ENCODE measurements around the gene RPS21. TPM values are rescaled to one million over a fixed set of nuclear protein-coding genes. Genes with fewer than 3 reads are reported as not detected.
A peak's percentile ranks its signal among the peaks of the same experiment; 100 is the strongest.

RPS21 gene
- total and polyA plus RNA-seq, 2 of the 13 experiments (the other 11 are each of a cell fraction or from before 2014, with no cell fraction given), result 2,647 to 11,063 TPM

DNA sequence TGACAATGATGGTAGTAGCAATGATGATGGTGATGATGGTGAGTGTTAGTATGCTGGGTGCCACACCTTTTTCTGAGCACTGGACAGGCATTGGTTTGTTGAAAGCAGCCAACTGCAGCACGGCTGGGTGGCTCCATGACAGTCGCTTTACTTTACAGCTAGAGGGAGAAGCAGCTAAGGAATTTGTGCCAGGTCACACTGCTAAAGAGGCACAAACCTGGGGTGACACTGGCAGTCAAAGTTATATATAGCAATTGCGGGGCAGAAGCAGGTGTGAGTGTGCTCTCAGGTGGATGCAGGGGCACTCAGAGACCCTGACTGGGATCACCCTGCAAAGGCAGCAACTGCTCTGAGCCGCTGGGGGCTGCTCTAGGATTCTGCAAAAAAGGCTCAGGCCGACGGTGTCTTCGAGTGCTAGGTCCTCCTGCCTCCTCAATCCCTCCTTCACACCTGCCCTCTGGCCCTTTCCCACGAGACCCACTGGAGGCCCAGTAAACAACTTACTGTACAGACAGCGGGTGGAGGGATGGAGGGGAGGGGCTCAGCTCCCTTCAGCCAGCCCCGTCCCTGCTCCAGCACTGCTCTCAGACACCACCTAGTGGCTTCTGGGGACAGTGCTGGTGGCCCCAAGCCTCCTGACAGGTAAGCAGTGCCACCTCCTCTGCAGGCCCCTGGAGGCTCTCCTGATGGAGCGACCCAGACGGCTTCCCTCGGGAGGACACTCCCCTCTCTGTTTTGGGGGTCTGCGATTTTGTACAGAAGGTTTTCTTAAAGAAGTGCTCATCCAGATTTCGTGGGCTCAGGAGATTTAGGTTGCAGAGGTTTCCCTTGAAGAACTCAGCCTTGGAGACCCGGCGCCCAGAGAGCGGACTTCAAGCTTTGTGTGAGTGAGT lies 4.4 kb upstream of the RPS21 start (continued):
- TF ChIP-seq GATAD2A (CRISPR knock-in tag; IDR thresholded peaks at IDR 0.05) (peak; percentile 86), NFYC (CRISPR knock-in tag; IDR thresholded peaks at IDR 0.05) (peak; percentile 36; the same call in 1 of the 2 replicates), MAFG (CRISPR knock-in tag; IDR thresholded peaks at IDR 0.05) (no peak), KLF11 (CRISPR knock-in tag; IDR thresholded peaks at IDR 0.05) (no peak), TAF15 (IDR thresholded peaks at IDR 0.05; ENCODE audit: low read depth, low read length, poor library complexity, severe bottlenecking) (no peak), BHLHE40 (IDR thresholded peaks at IDR 0.05; ENCODE audit: low read length) (no peak), SATB2 (CRISPR knock-in tag; IDR thresholded peaks at IDR 0.05) (0 out of 2 replicates have a peak, but pooled peaks have one; percentile 74), ZNF350 (CRISPR knock-in tag; IDR thresholded peaks at IDR 0.05; ENCODE audit: borderline replicate concordance, low read depth) (0 out of 2 replicates have a peak, but pooled peaks have one; percentile 65), ZSCAN9 (CRISPR knock-in tag; IDR thresholded peaks at IDR 0.05; ENCODE audit: borderline replicate concordance) (peak; percentile 86), THYN1 (CRISPR knock-in tag; IDR thresholded peaks at IDR 0.05; ENCODE audit: borderline replicate concordance, low read depth) (0 out of 2 replicates have a peak, but pooled peaks have one; percentile 25), FOXC1 (CRISPR knock-in tag; IDR thresholded peaks at IDR 0.05; ENCODE audit: borderline replicate concordance) (peak; percentile 66; the same call in 1 of the 2 replicates), ZBTB1 (CRISPR knock-in tag; IDR thresholded peaks at IDR 0.05; ENCODE audit: borderline replicate concordance) (no peak), EHMT2 (IDR thresholded peaks at IDR 0.05; ENCODE audit: borderline replicate concordance, low read depth, low read length) (no peak), DMAP1 (CRISPR knock-in tag; IDR thresholded peaks at IDR 0.05) (peak; percentile 49; the same call in 1 of the 2 replicates), MEF2D (CRISPR knock-in tag; IDR thresholded peaks at IDR 0.05) (peak; percentile 43; the same call in 1 of the 2 replicates), MTA1 (CRISPR knock-in tag; IDR thresholded peaks at IDR 0.05; ENCODE audit: borderline replicate concordance) (peak; percentile 76; the same call in 1 of the 2 replicates), ZC3H4 (CRISPR knock-in tag; IDR thresholded peaks at IDR 0.05; ENCODE audit: borderline replicate concordance) (0 out of 2 replicates have a peak, but pooled peaks have one; percentile 53), POLR2AphosphoS2 (IDR thresholded peaks at IDR 0.05; ENCODE audit: low read depth, low read length) (no peak), ZBTB20 (CRISPR knock-in tag; IDR thresholded peaks at IDR 0.05; ENCODE audit: borderline replicate concordance, low read depth) (no peak), KAT8 (CRISPR knock-in tag; IDR thresholded peaks at IDR 0.05) (peak; percentile 81), GPN1 (CRISPR knock-in tag; IDR thresholded peaks at IDR 0.05; ENCODE audit: borderline replicate concordance) (no peak; the same call in 1 of the 2 replicates)
- TF ChIP-seq, protein P1, sequence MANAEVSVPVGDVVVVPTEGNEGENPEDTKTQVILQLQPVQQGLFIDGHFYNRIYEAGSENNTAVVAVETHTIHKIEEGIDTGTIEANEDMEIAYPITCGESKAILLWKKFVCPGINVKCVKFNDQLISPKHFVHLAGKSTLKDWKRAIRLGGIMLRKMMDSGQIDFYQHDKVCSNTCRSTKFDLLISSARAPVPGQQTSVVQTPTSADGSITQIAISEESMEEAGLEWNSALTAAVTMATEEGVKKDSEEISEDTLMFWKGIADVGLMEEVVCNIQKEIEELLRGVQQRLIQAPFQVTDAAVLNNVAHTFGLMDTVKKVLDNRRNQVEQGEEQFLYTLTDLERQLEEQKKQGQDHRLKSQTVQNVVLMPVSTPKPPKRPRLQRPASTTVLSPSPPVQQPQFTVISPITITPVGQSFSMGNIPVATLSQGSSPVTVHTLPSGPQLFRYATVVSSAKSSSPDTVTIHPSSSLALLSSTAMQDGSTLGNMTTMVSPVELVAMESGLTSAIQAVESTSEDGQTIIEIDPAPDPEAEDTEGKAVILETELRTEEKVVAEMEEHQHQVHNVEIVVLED (CRISPR knock-in tag; IDR thresholded peaks at IDR 0.05; ENCODE audit: borderline replicate concordance), result no peak
- TF ChIP-seq, protein P2, sequence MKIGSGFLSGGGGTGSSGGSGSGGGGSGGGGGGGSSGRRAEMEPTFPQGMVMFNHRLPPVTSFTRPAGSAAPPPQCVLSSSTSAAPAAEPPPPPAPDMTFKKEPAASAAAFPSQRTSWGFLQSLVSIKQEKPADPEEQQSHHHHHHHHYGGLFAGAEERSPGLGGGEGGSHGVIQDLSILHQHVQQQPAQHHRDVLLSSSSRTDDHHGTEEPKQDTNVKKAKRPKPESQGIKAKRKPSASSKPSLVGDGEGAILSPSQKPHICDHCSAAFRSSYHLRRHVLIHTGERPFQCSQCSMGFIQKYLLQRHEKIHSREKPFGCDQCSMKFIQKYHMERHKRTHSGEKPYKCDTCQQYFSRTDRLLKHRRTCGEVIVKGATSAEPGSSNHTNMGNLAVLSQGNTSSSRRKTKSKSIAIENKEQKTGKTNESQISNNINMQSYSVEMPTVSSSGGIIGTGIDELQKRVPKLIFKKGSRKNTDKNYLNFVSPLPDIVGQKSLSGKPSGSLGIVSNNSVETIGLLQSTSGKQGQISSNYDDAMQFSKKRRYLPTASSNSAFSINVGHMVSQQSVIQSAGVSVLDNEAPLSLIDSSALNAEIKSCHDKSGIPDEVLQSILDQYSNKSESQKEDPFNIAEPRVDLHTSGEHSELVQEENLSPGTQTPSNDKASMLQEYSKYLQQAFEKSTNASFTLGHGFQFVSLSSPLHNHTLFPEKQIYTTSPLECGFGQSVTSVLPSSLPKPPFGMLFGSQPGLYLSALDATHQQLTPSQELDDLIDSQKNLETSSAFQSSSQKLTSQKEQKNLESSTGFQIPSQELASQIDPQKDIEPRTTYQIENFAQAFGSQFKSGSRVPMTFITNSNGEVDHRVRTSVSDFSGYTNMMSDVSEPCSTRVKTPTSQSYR (CRISPR knock-in tag; IDR thresholded peaks at IDR 0.05; ENCODE audit: borderline replicate concordance), result peak; percentile 34; the same call in 1 of the 2 replicates
- TF ChIP-seq, protein P3, sequence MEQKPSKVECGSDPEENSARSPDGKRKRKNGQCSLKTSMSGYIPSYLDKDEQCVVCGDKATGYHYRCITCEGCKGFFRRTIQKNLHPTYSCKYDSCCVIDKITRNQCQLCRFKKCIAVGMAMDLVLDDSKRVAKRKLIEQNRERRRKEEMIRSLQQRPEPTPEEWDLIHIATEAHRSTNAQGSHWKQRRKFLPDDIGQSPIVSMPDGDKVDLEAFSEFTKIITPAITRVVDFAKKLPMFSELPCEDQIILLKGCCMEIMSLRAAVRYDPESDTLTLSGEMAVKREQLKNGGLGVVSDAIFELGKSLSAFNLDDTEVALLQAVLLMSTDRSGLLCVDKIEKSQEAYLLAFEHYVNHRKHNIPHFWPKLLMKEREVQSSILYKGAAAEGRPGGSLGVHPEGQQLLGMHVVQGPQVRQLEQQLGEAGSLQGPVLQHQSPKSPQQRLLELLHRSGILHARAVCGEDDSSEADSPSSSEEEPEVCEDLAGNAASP (CRISPR knock-in tag; IDR thresholded peaks at IDR 0.05; ENCODE audit: borderline replicate concordance), result peak; percentile 73; the same call in 1 of the 2 replicates

Data from HepG2 (cell line).